ENCODE measurements around the gene DISP3.

The DISP3 gene

DNA sequence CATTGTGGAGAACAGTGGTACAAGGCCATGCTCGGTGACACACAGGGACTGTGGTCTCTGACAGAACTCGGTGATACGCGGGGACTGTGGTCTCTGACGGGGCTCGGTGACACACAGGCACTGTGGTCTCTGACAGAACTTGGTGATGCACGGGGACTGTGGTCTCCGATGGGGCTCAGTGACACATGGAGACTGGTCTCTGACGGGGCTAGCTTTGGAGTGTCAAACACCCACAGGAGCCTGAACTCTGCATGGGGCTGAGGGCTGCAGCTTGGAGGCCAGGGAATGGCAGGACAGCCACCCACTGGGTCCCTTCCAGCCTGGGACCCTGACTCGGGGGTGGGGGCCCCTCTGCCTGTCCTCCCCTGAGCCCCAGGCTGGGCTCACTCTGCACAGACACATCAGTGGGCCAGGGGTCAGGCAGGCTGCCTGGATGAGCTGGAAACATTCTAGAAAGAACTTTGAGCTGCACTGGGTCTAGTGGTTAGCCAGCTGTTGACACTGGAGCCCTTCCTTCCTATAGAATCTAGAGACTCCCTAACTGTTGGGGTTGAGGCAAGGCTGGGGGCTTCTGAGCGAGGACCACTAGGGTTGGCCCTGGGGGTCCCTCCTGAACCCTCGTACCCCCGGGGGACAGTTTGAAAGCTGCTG is 49.8 kb downstream of the DISP3 start:
- Histone ChIP-seq H3K4me1 (ENCODE audit: control insufficient read depth in 1 of 2, insufficient read depth in 1 of 2, low read depth in 1 of 2, low read length in 1 of 2) (no peaks in the 10 kb centered on the region), H3K36me3 (no peaks in the 10 kb centered on the region), H3K9me3 (no peaks in the 10 kb centered on the region), H3K27me3 (no peaks in the 10 kb centered on the region), H3K27ac (no peak overlapping the region), H3K4me3 (ENCODE audit: low read depth in 1 of 2, low read length in 1 of 2) (no peak overlapping the region)
- TF ChIP-seq, protein P1, sequence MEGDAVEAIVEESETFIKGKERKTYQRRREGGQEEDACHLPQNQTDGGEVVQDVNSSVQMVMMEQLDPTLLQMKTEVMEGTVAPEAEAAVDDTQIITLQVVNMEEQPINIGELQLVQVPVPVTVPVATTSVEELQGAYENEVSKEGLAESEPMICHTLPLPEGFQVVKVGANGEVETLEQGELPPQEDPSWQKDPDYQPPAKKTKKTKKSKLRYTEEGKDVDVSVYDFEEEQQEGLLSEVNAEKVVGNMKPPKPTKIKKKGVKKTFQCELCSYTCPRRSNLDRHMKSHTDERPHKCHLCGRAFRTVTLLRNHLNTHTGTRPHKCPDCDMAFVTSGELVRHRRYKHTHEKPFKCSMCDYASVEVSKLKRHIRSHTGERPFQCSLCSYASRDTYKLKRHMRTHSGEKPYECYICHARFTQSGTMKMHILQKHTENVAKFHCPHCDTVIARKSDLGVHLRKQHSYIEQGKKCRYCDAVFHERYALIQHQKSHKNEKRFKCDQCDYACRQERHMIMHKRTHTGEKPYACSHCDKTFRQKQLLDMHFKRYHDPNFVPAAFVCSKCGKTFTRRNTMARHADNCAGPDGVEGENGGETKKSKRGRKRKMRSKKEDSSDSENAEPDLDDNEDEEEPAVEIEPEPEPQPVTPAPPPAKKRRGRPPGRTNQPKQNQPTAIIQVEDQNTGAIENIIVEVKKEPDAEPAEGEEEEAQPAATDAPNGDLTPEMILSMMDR (IDR thresholded peaks at IDR 0.05) = no peak

DNA sequence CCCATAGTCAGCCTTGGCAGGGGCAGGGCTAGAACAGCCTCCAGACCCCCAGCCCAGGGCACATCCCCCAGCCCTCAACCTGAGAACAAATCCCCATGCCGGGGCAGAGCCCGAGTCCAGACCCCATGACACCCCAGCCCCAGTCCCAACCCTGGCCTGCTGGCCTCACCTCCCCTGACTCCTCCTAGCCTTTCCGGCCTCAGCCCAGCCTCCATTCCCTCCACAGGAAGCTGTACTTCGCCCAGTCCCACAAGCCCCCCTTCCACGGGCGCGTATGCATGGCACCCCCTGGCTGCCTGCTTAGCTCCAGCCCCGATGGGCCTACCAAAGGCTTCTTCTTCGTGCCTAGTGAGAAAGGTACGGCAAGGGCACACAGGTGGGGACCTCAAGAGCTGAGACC is 50.4 kb downstream of the DISP3 start:
- Histone ChIP-seq H3K27me3 (no peaks in the 10 kb centered on the region), H3K27ac (no peak overlapping the region), H3K9me3 (no peaks in the 10 kb centered on the region), H3K36me3 (no peaks in the 10 kb centered on the region), H3K4me1 (ENCODE audit: control insufficient read depth in 1 of 2, insufficient read depth in 1 of 2, low read depth in 1 of 2, low read length in 1 of 2) (no peaks in the 10 kb centered on the region), H3K4me3 (ENCODE audit: low read depth in 1 of 2, low read length in 1 of 2) (no peak overlapping the region)
- TF ChIP-seq, protein P1 (IDR thresholded peaks at IDR 0.05) = no peak

DNA sequence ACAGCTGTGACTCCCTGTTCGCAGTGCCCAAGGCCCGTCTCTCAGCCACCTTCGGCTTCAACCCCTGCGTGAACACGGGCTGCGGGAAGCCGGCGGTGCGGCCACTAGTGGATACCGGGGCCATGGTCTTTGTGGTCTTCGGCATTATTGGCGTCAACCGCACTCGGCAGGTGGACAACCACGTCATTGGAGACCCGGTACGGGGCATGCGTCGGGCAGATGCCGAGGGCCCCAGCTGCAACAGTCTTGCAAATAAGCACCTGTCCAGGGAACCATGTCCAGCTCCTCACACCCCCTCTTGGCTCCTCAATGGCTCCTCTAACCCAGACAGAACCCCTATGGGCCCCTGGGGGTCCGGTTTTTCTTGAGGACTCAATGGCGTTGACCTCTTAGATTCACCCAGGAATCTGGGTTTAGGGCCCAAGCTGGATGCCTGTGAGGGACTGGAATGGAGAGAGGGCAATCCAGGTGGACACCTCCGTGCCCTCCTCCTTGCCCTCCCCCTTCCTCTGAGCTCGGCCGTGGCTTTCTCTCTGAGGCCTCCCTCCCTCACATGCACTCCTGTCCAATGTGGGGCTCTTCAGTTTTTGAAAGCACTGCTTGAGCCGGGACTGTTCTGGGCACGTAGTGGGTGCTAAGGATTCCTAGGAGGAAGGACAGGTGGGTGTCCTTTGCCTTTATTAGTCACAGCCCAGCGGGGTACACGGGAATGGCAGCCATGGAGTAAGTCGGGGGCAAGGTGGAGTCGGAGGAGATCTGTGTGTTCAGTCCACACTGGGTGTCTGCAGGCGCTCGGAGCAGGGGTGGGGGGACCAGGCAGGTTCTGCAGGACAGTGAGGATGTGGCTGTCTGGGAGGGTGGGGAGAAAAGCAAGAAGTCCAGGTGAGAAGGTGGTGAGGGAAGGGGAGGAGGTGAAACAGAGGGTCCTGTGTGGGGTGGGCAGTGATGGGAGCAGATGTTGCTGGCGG is 51.1 kb downstream of the DISP3 start:
- Histone ChIP-seq H3K27me3 (no peaks in the 10 kb centered on the region), H3K4me3 (ENCODE audit: low read depth in 1 of 2, low read length in 1 of 2) (no peak overlapping the region), H3K36me3 (no peaks in the 10 kb centered on the region), H3K27ac (no peak overlapping the region), H3K9me3 (no peaks in the 10 kb centered on the region), H3K4me1 (ENCODE audit: control insufficient read depth in 1 of 2, insufficient read depth in 1 of 2, low read depth in 1 of 2, low read length in 1 of 2) (no peaks in the 10 kb centered on the region)
- TF ChIP-seq, protein P1 (IDR thresholded peaks at IDR 0.05) = no peak

DNA sequence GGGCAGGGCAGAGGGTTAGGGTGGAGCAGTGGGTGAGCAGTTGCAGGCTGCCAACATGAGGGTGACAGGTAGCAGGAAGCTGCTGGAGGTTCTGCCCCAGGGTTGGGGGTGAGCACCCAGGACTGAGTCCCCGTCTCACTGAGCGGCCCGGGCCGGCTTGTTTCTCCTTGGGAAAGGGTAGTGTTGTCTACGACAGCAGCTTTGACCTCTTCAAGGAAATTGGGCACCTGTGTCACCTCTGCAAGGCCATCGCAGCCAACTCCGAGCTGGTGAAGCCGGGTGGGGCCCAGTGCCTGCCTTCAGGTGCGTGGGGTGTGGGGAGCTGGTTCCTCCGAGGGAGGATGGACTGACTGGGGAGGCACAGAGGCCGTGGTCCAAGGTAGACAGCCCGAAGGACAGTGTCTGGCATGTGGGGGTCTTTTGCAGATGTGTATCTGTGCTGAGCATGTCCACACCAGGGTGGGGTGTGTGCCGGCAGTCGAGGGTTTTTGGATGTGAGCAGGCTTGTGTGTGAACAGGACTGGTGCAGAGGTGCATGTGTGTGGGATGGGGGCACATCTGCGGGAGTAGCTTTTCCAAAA is 51.9 kb downstream of the DISP3 start:
- Histone ChIP-seq H3K27ac (no peak overlapping the region), H3K9me3 (no peaks in the 10 kb centered on the region), H3K4me3 (ENCODE audit: low read depth in 1 of 2, low read length in 1 of 2) (no peak overlapping the region), H3K4me1 (ENCODE audit: control insufficient read depth in 1 of 2, insufficient read depth in 1 of 2, low read depth in 1 of 2, low read length in 1 of 2) (no peaks in the 10 kb centered on the region), H3K27me3 (no peaks in the 10 kb centered on the region), H3K36me3 (no peaks in the 10 kb centered on the region)
- TF ChIP-seq, protein P1 (IDR thresholded peaks at IDR 0.05) = no peak

DNA sequence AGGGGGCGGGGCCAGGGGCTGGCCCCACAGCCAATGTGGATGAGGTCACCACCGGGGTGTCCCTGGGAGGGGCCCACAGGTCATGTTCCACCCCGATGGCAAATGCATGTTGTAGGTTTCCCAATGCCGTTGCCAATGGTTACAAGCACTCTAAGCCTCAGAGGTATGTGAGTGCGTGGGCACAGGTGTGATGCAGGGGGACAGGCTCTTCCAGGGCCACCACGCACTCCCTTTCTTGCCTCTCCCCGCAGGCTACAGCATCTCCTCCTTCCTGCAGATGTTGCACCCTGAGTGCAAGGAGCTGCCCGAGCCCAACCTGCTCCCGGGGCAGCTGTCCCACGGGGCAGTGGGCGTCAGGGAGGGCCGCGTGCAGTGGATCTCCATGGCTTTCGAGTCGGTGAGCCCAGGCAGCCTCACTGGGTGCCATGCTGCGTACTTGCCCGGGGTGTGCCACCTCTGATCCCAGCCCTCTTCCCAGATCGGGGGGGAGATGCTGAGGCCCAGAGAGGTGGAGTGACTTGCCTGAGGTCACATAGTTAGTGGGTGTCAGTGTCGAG is 52.4 kb downstream of the DISP3 start:
- no peak overlapping the region for H3K27ac ChIP-seq
- TF ChIP-seq, protein P1 (IDR thresholded peaks at IDR 0.05) = no peak
- H3K36me3 ChIP-seq = no peaks in the 10 kb centered on the region
- no peaks in the 10 kb centered on the region for H3K4me1 ChIP-seq (ENCODE audit: control insufficient read depth in 1 of 2, insufficient read depth in 1 of 2, low read depth in 1 of 2, low read length in 1 of 2)
- no peak overlapping the region for H3K4me3 ChIP-seq (ENCODE audit: low read depth in 1 of 2, low read length in 1 of 2)
- no peaks in the 10 kb centered on the region for H3K9me3 ChIP-seq
- H3K27me3 ChIP-seq = no peaks in the 10 kb centered on the region

All from neutrophil (primary cell).